HEK293 (cell line): ENCODE measurements around the gene DGAT2L6.

ENCODE experiments used
- ATF2 ChIP-seq: fragments of 450-650 bp; formaldehyde crosslinking; IDR thresholded peaks from 2 replicates; pipeline ENCODE4 v1.5.1; 2016; ENCODE audit warnings: missing biosample characterization, missing genetic modification characterization, low read depth
- CTCF ChIP-seq: fragments of 450-650 bp; formaldehyde crosslinking; IDR thresholded peaks from 2 replicates; pipeline ENCODE4 v1.5.1; 2016; ENCODE audit warnings: missing biosample characterization, missing genetic modification characterization
- ZSCAN18 ChIP-seq: fragments of 450-650 bp; formaldehyde crosslinking; IDR thresholded peaks from 2 replicates; pipeline ENCODE4 v1.5.1; 2016; ENCODE audit warnings: missing biosample characterization, missing genetic modification characterization

GRCh38 chrX:70133303-70134115, 43.8 kb upstream of the DGAT2L6 start, which contains the start of gene IGBP1:
- TF ChIP-seq ATF2 (tag by site-specific recombination) = no peak
- TF ChIP-seq ZSCAN18 = no peak
- peak; percentile 97 for TF ChIP-seq CTCF (tag by site-specific recombination)
